GM12801 (cell line): ENCODE data around the gene ERVV-1.

Experiments
- TF ChIP-seq, protein P1 (sequence below): IDR thresholded peaks from one replicate; pipeline ENCODE4 v1.5.1; 2011; ENCODE audit warnings: control low read depth; ENCODE audit not compliant: insufficient read length; ENCODE audit errors: extremely low read depth

Gene ERVV-1

DNA sequence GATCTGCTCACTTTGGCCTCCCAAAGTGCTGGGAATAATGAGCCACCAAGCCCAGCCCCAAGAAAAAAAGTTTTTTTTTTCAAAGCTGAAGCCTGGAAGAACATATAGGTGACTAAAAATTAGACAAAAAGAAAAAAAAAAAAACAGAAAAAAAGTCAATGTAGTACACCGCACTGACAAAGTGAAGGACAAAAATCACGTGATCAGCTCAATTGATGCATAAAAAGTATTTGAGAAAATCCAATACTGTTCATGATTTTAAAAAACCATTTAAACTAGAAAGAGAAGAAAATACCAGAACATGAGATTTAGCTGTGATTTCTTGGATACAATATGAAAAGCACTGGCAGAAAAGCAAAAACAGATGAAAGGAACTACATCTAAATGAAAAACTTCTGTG lies 20.3 kb downstream of the ERVV-1 start:
- TF ChIP-seq, protein P1, sequence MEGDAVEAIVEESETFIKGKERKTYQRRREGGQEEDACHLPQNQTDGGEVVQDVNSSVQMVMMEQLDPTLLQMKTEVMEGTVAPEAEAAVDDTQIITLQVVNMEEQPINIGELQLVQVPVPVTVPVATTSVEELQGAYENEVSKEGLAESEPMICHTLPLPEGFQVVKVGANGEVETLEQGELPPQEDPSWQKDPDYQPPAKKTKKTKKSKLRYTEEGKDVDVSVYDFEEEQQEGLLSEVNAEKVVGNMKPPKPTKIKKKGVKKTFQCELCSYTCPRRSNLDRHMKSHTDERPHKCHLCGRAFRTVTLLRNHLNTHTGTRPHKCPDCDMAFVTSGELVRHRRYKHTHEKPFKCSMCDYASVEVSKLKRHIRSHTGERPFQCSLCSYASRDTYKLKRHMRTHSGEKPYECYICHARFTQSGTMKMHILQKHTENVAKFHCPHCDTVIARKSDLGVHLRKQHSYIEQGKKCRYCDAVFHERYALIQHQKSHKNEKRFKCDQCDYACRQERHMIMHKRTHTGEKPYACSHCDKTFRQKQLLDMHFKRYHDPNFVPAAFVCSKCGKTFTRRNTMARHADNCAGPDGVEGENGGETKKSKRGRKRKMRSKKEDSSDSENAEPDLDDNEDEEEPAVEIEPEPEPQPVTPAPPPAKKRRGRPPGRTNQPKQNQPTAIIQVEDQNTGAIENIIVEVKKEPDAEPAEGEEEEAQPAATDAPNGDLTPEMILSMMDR, result no peak

DNA sequence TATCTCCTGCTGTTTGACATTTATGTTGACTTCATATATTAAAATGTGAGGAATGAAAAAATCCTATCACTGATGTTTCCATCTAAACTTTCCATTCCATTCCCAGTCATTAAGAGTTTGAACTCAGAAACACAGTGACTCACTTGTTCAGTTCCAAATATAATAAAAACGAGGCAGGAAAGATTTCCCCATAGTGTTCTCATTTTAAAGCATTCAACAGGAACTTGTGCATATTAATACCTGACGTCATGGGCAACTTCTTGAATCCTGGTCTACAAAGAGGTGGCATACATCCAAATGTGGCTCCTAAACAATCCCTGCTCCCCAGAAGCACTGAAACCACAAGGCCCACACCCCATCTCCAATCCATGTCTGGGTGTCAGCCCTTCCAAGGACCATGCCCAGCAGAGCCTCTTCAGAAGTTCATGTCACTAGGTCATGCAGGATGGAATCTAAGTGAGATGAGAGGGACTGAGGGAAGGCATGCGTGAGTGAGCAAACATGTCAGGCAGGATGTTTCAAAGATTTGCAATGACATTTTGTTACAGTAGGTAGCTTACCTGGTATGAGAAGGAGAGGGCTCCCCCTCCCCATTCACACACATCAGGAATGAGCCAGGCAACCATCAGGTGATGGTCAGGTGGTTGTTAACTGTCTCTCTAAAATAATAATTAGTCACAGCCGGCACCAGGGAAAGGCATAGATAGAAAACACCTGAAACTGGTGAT lies 21.4 kb downstream of the ERVV-1 start:
- TF ChIP-seq, protein P1, result no peak

DNA sequence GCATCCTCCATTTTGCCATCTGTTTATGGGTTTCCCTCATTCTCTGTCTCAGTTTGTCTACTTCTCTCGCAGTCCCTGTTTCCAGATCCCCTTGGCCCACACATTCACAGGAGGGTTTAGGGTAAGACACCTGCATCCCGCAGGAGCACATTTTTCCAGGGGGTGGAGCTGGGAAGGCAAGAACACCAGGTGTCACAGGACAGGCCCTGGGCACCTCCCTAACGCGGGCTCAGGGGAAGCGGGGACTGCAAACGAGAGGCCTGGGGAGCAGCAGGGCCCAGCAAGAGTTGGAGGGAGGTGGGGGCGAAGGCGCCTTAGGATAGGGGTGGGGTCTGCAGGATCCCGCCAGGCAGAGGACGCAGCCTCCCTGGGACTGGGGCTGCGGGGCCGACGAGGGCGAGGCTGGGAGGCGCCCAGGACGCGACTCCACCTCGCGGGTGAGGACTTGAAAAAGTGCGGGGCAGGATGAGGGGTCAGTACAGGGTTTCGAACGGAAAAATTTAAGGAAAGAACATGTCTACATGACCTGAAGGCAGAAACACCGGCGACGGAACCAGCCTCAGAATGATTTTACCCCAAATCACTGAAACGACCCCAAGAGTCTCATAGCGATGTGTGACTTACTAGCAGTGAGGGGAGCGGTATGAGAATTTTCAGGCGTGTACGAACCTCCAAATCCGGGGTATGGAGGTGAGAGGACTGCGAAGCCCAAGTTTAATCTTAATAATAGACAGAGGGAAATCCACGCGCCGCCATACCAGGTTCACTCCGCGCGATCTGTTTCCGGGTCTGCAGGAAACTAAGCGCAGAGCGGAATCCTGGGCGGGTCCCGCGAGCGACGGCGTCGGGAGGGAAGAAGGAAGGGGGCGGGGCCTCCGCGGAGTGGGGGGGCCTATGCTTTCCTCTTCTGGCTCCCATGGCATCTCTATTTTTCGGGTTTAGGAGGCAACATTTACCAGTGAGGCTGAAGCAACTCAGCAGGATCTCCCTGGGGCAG lies 23.7 kb downstream of the ERVV-1 start:
- TF ChIP-seq, protein P1, result no peak

DNA sequence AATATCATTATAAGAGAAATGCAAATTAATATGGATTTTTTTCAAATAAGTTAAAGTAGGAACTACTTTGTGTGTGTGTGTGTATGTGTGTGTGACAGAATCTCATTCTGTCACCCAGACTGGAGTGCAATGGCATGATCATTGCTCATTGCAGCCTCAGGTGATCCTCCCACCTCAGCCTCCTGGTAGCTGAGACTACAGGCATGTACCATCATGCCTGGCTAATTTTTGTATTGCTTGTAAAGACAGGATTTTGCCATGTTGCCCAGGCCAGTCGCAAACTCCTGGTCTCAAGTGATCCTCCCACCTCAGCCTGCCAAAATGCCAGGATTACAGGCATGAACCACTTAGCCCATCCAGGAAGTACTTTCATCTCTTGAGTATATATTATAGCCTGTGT lies 27.6 kb downstream of the ERVV-1 start:
- TF ChIP-seq, protein P1, result no peak

DNA sequence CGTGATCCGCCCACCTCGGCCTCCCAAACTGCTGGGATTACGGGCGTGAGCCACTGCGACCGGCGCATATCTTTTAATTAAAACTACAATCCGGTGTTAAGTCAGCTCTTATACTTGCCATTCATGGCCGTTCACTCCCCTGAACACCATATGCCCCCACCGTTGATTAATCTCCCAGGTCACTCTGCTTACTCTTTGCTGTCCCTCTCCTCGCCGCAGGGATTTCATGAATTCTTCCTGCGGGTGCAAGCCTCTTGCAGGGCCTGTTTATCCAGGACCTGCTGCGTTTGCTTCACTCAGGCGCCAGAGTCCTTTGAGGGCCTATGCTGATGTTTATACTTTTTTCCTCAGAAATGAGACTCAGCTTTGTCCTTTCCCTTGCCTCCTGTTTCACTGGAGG lies 31.8 kb downstream of the ERVV-1 start:
- TF ChIP-seq, protein P1, result no peak

DNA sequence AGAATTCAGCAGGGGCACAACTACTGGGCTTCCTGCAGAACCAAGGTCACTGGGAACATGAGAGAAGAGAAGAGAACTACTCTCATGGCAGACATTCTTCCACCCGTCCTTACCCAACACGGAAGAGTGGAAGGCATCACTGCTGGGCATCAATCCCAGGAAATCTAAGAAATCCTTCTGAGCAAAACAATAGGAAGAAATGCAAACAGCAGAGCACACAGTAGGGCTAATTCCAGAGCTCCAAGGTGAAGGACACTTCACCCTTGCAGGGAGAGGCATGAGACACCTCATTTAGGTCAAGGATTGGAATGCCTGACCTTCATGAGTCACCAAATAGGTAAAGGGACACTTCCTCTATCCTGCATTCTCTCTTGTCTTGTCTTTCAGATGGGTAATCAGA lies 33.7 kb downstream of the ERVV-1 start:
- TF ChIP-seq, protein P1, result no peak

DNA sequence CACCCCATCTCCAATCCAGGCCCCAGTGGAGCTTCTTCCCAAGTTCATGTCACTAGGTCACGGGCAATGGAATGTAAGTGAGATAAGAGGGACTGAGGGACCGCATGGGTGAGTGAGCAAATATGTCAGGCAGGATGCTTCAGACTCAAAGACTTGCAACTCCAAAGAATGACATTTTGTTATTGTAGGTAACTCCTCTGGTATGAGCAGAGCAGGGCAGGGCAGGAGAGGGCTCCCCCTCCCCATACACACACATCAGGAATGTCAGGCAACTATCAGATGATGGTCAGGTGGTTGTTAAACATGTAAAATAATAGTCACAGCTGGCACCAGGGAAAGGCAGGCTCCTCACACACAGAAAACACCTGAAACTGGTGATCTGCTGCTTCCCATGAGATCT lies 41.4 kb downstream of the ERVV-1 start:
- TF ChIP-seq, protein P1, result no peak
